Sigmoid colon (tissue), 7 donors: ENCODE data around the gene AHNAK2. TPM values are rescaled to one million over a fixed set of nuclear protein-coding genes. Genes with fewer than 3 reads are reported as not detected.
"Not testable (repeated sequence)": the region's sequence is repeated elsewhere in the genome, so short reads cannot be mapped to it uniquely, and the experiment has no call there.

Experiments used
- DNase-seq: peaks from one replicate; pipeline ENCODE4 v3.0.0-alpha.2; 2019
- H3K27ac ChIP-seq, 4 donors: fragments of 200-600 bp; sonication (generic); one replicate each; pipeline ENCODE4 v1.5.1; 2016 to 2019; ENCODE audit warnings: mild to moderate bottlenecking in 1 of 4
- H3K27me3 ChIP-seq, 3 donors: fragments of 200-600 bp; sonication (generic); one replicate each; pipeline ENCODE4 v1.5.1; 2019; ENCODE audit warnings: mild to moderate bottlenecking in 1 of 3
- H3K36me3 ChIP-seq, 4 donors: fragments of 200-600 bp; sonication (generic); one replicate each; pipeline ENCODE4 v1.5.1; 2016 to 2019
- H3K4me1 ChIP-seq, 4 donors: fragments of 200-600 bp; sonication (generic); one replicate each; pipeline ENCODE4 v1.5.1; 2017 to 2019
- H3K4me3 ChIP-seq, 4 donors: fragments of 200-600 bp; sonication (generic); one replicate each; pipeline ENCODE4 v1.5.1; 2017 to 2019; ENCODE audit warnings: mild to moderate bottlenecking in 2 of 4, moderate library complexity in 1 of 4
- H3K9me3 ChIP-seq, 4 donors: fragments of 200-600 bp in 3 of 4; sonication (generic) in 3 of 4; one replicate each; pipeline versions ENCODE4 v1.5.1 to v1.6.1; 2013 to 2019
- CTCF ChIP-seq, 4 experiments: fragments of 450-650 bp in 3 of 4; fragments of 200-600 bp in 1 of 4; IDR thresholded peaks; one replicate each; pipeline ENCODE4 v1.5.1; 2016 to 2019; ENCODE audit warnings: antibody characterized with exemption in 4 of 4, mild to moderate bottlenecking in 3 of 4, moderate library complexity in 2 of 4
- EP300 ChIP-seq, 4 donors: sonication (generic); formaldehyde crosslinking; IDR thresholded peaks; one replicate each; pipeline ENCODE4 v1.6.1; 2017; ENCODE audit warnings: antibody characterized with exemption in 4 of 4
- POLR2A ChIP-seq, 2 donors: fragments of 450-650 bp; IDR thresholded peaks; one replicate each; pipeline ENCODE4 v1.6.1; 2016; ENCODE audit warnings: antibody characterized with exemption in 2 of 2, mild to moderate bottlenecking in 2 of 2, moderate library complexity in 2 of 2
- POLR2AphosphoS5 ChIP-seq, 4 donors: sonication (generic); formaldehyde crosslinking; IDR thresholded peaks; one replicate each; pipeline ENCODE4 v1.6.1; 2017; ENCODE audit warnings: antibody characterized with exemption in 4 of 4
- WGBS, 2 donors: extraction: QIAGEN DNeasy Blood & Tissue Kit; methylation state at CpG; one replicate each; pipeline ENCODE4 v1.1.7; 2013; 5-methylcytosine and 5-hydroxymethylcytosine counted together
- intact Hi-C: fragments of 100-400 bp; cut with DNase I; formaldehyde crosslinking; loops from one replicate; pipeline ENCODE4 v1.15.1; 2023
- polyA plus RNA-seq, 3 donors: library from polyadenylated mRNA; stranded (reverse); fragments of 200-250 nt; gene quantifications; one replicate each; pipeline ENCODE4 v1.2.3, GENCODE V29; 2013
- total RNA-seq, 4 donors: library from RNA; depleted of rRNA; stranded (reverse); fragments of >200 nt; gene quantifications; one replicate each; pipeline ENCODE4 v1.1.0, GENCODE V29; 2016
- donor health status: healthy with polysubstance abuse.
- donor health status: Bipolar disorder and iron deficiency.
- donor health status: healthy.

Gene AHNAK2
- total and polyA plus RNA-seq, 7 donors: 0.23 to 218 (median 81.9) TPM

GRCh38 chr14:104917993-104918392, 60.2 kb downstream of the AHNAK2 start:
- Histone ChIP-seq H3K9me3 (no peaks in the 10 kb centered on the region), H3K4me3 (no peak overlapping the region), H3K4me1 (no peaks in the 10 kb centered on the region), H3K27ac (no peak overlapping the region), H3K36me3 (no peaks in the 10 kb centered on the region), H3K27me3 (no peaks in the 10 kb centered on the region)
- DNase-seq: no peak
- intact Hi-C loops: no loop called here
- TF ChIP-seq POLR2AphosphoS5 (IDR thresholded peaks at IDR 0.05) (no peak), CTCF (IDR thresholded peaks at IDR 0.05) (no peak), EP300 (IDR thresholded peaks at IDR 0.05) (no peak)
- 76 to 82% methylated on average over 4 of the region's 4 CpGs for WGBS, 2 donors

GRCh38 chr14:104917116-104917515, 61.1 kb downstream of the AHNAK2 start:
- H3K4me3 ChIP-seq: no peak overlapping the region
- no peak overlapping the region for H3K27ac ChIP-seq
- peaks cover 0 to 4% (median 2%) of the 10 kb centered on the region in 4 donors for H3K9me3 ChIP-seq
- no peaks in the 10 kb centered on the region for H3K4me1 ChIP-seq
- no peaks in the 10 kb centered on the region for H3K36me3 ChIP-seq
- WGBS, 2 donors: 66 to 84% methylated on average over 9 of the region's 9 CpGs
- intact Hi-C loops: no loop called here
- no peak for DNase-seq
- no peaks in the 10 kb centered on the region for H3K27me3 ChIP-seq
- TF ChIP-seq EP300 (IDR thresholded peaks at IDR 0.05) (no peak), POLR2AphosphoS5 (IDR thresholded peaks at IDR 0.05) (no peak), CTCF (IDR thresholded peaks at IDR 0.05) (no peak), POLR2A (IDR thresholded peaks at IDR 0.05) (no peak)

- Histone ChIP-seq H3K9me3 (peaks cover 0 to 8% (median 2%) of the 10 kb centered on the region in 4 donors), H3K4me3 (no peak overlapping the region), H3K27me3 (no peaks in the 10 kb centered on the region), H3K27ac (no peak overlapping the region), H3K4me1 (no peaks in the 10 kb centered on the region), H3K36me3 (no peaks in the 10 kb centered on the region)
- DNase-seq: no peak
- TF ChIP-seq CTCF (IDR thresholded peaks at IDR 0.05): no peak
- no peak for TF ChIP-seq EP300 (IDR thresholded peaks at IDR 0.05)
- TF ChIP-seq POLR2AphosphoS5 (IDR thresholded peaks at IDR 0.05): no peak
- no peak for TF ChIP-seq POLR2A (IDR thresholded peaks at IDR 0.05)
- intact Hi-C loops: no loop called here
- WGBS, 2 donors: 87 to 91% methylated on average over 7 of the region's 7 CpGs
Measured at GRCh38 chr14:104913435-104913834, 64.7 kb downstream of the AHNAK2 start.

- no peaks in the 10 kb centered on the region for H3K27me3 ChIP-seq
- H3K4me1 ChIP-seq: no peaks in the 10 kb centered on the region
- intact Hi-C loops: no loop called here
- TF ChIP-seq POLR2AphosphoS5 (IDR thresholded peaks at IDR 0.05) (no peak), CTCF (IDR thresholded peaks at IDR 0.05) (no peak), EP300 (IDR thresholded peaks at IDR 0.05) (no peak), POLR2A (IDR thresholded peaks at IDR 0.05) (no peak)
- H3K36me3 ChIP-seq: no peaks in the 10 kb centered on the region
- DNase-seq: no peak
- no peak overlapping the region for H3K27ac ChIP-seq
- 75 to 89% methylated on average over 3 of the region's 3 CpGs for WGBS, 2 donors
- no peak overlapping the region for H3K4me3 ChIP-seq
- H3K9me3 ChIP-seq: peaks cover 0 to 8% (median 2%) of the 10 kb centered on the region in 4 donors
Measured at GRCh38 chr14:104912053-104912452, 66.1 kb downstream of the AHNAK2 start.

- intact Hi-C loops: no loop called here
- no peak overlapping the region for H3K4me3 ChIP-seq
- peaks cover 0 to 8% (median 0%) of the 10 kb centered on the region in 3 donors for H3K27me3 ChIP-seq
Measured at GRCh38 chr14:104908303-104908702, 69.9 kb downstream of the AHNAK2 start.

GRCh38 chr14:104905579-104905933, 72.6 kb downstream of the AHNAK2 start:
- H3K9me3 ChIP-seq, H3K27me3 ChIP-seq, H3K4me3 ChIP-seq, H3K36me3 ChIP-seq, H3K27ac ChIP-seq, DNase-seq, intact Hi-C loops, H3K4me1 ChIP-seq: not testable (repeated sequence)
- 83 to 87% methylated on average over 28 of the region's 28 CpGs for WGBS, 2 donors

More at GRCh38 chr14:104908303-104908702, 69.9 kb downstream of the AHNAK2 start:
- WGBS, 2 donors: 17 to 23% methylated on average over 1 of the region's 1 CpG
- Histone ChIP-seq H3K9me3 (peaks cover 0 to 8% (median 2%) of the 10 kb centered on the region in 4 donors), H3K36me3 (no peaks in the 10 kb centered on the region), H3K27ac (no peak overlapping the region), H3K4me1 (no peaks in the 10 kb centered on the region)
- DNase-seq: no peak
- TF ChIP-seq EP300 (IDR thresholded peaks at IDR 0.05) (no peak), POLR2AphosphoS5 (IDR thresholded peaks at IDR 0.05) (no peak), POLR2A (IDR thresholded peaks at IDR 0.05) (no peak), CTCF (IDR thresholded peaks at IDR 0.05) (no peak)

GRCh38 chr14:104904650-104905578, 73.3 kb downstream of the AHNAK2 start:
- DNase-seq, H3K4me3 ChIP-seq, H3K9me3 ChIP-seq, H3K27me3 ChIP-seq, intact Hi-C loops, H3K4me1 ChIP-seq, H3K27ac ChIP-seq, H3K36me3 ChIP-seq: not testable (repeated sequence)
- WGBS, 2 donors: 74 to 79% methylated on average over 38 of the region's 38 CpGs
